HCT116 (cell line): ENCODE data around the gene GRM3. TPM values are rescaled to one million over a fixed set of nuclear protein-coding genes. Genes with fewer than 3 reads are reported as not detected.

ENCODE experiments used
- ATAC-seq: fragments of 200-7000 bp; cut with Tn5 transposase; 2 replicates; pipeline ENCODE4 v1.9.1; 2020; ENCODE audit warnings: mild to moderate bottlenecking, moderate library complexity
- BruUV-seq: library from RNA; stranded (reverse); fragments of 400-500 nt; replicated peaks from 2 replicates; lab custom pipeline; 2021; lab: Mats Ljungman, UMichigan
- CTCF ChIA-PET: fragments of 300-600 bp; sonication (Branson Sonifier 250); formaldehyde crosslinking; loops from one replicate; lab custom pipeline; 2021; ENCODE audit warnings: antibody characterized with exemption; lab: Charles Lee
- POLR2A ChIA-PET: fragments of 300-600, 350-600 bp; sonication (Branson Sonifier 250); formaldehyde crosslinking; loops from one replicate; lab custom pipeline; 2021; ENCODE audit warnings: antibody characterized with exemption; lab: Charles Lee
- RAD21 ChIA-PET, 2 experiments: fragments of 300-600 bp; sonication (Branson Sonifier 250); formaldehyde crosslinking; loops; one replicate each; lab custom pipeline; 2023; ENCODE audit warnings: low total read pairs in 2 of 2; ENCODE audit not compliant: uncharacterized antibody in 2 of 2, unreplicated experiment in 2 of 2, low non-redundant PET in 1 of 2; lab: Charles Lee
- DNase-seq: peaks from one replicate; pipeline ENCODE4 v3.0.0-alpha.2; 2010; ENCODE audit warnings: low read depth, low spot score
- H2AFZ ChIP-seq: fragments of 200-600 bp; shearing (Covaris generic), sonication (generic); 2 replicates; pipeline ENCODE4 v1.6.1; 2017; ENCODE audit warnings: low read depth, mixed run types, mixed read lengths, antibody characterized with exemption, low read length; ENCODE audit not compliant: poor library complexity, severe bottlenecking
- H3K27ac ChIP-seq: 2 replicates; pipeline ENCODE4 v1.5.1; 2012; ENCODE audit warnings: low read depth, low read length
- H3K27me3 ChIP-seq: fragments of 200-600 bp; sonication (generic); 2 replicates; pipeline ENCODE4 v1.6.1; 2016; ENCODE audit warnings: mixed run types, low read length, mixed read lengths; ENCODE audit not compliant: insufficient read depth
- H3K36me3 ChIP-seq, 2 experiments: fragments of 200-500 bp in 1 of 2; fragments of 200-600 bp in 1 of 2; sonication (Bioruptor generic) in 1 of 2; sonication (generic) in 1 of 2; 2 replicates each; pipeline versions ENCODE4 v1.5.1 to v1.6.1; 2014 to 2016; ENCODE audit warnings: low read length in 2 of 2, inconsistent platforms in 1 of 2, mixed read lengths in 1 of 2, mixed run types in 1 of 2; ENCODE audit not compliant: insufficient read depth in 2 of 2, control insufficient read depth in 1 of 2
- H3K4me1 ChIP-seq, 2 experiments: fragments of 200-600 bp in 1 of 2; sonication (generic) in 1 of 2; 2 replicates each; pipeline versions ENCODE4 v1.5.1 to v1.6.1; 2012 to 2017; ENCODE audit warnings: low read length in 2 of 2, inconsistent platforms in 1 of 2, mild to moderate bottlenecking in 1 of 2, mixed read lengths in 1 of 2, mixed run types in 1 of 2, moderate library complexity in 1 of 2; ENCODE audit not compliant: insufficient read depth in 2 of 2, control insufficient read depth in 1 of 2
- H3K4me2 ChIP-seq: fragments of 200-600 bp; sonication (generic); 2 replicates; pipeline ENCODE4 v1.6.1; 2017; ENCODE audit warnings: mixed run types, low read length, mixed read lengths
- H3K4me3 ChIP-seq, 2 experiments: fragments of 200-600 bp in 1 of 2; sonication (generic) in 1 of 2; replicated peaks in 1 of 2; 2 replicates each; pipeline ENCODE4 v1.5.1; 2011 to 2016; ENCODE audit warnings: low read length in 2 of 2, control low read depth in 1 of 2, low read depth in 1 of 2, mild to moderate bottlenecking in 1 of 2, mixed read lengths in 1 of 2, mixed run types in 1 of 2
- H3K79me2 ChIP-seq: fragments of 200-600 bp; sonication (generic); 2 replicates; pipeline ENCODE4 v1.6.1; 2017; ENCODE audit warnings: mild to moderate bottlenecking, mixed run types, low read length, moderate library complexity, mixed read lengths; ENCODE audit not compliant: insufficient read depth
- H3K9ac ChIP-seq: fragments of 200-600 bp; sonication (generic); 2 replicates; pipeline ENCODE4 v1.6.1; 2016; ENCODE audit warnings: low read length, mixed read lengths
- H3K9me2 ChIP-seq: fragments of 200-600 bp; sonication (generic), shearing (Covaris generic); 2 replicates; pipeline ENCODE4 v1.6.1; 2017; ENCODE audit warnings: mixed run types, mild to moderate bottlenecking, moderate library complexity; ENCODE audit not compliant: insufficient read depth
- H3K9me3 ChIP-seq, 2 experiments: fragments of 200-500 bp in 1 of 2; fragments of 200-600 bp in 1 of 2; sonication (Bioruptor generic) in 1 of 2; sonication (generic) in 1 of 2; 2 replicates each; pipeline ENCODE4 v1.6.1; 2014 to 2017; ENCODE audit warnings: low read length in 2 of 2, mixed read lengths in 2 of 2, inconsistent platforms in 1 of 2, low read depth in 1 of 2, mild to moderate bottlenecking in 1 of 2, mixed run types in 1 of 2, moderate library complexity in 1 of 2; ENCODE audit not compliant: control insufficient read depth in 1 of 2, insufficient read depth in 1 of 2
- H4K20me1 ChIP-seq: fragments of 200-600 bp; sonication (generic), shearing (Covaris generic); 2 replicates; pipeline ENCODE4 v1.6.1; 2017; ENCODE audit warnings: mixed run types, mild to moderate bottlenecking, moderate library complexity; ENCODE audit not compliant: insufficient read depth
- EGR1 ChIP-seq: IDR thresholded peaks from 2 replicates; pipeline ENCODE4 v1.6.1; 2012; ENCODE audit warnings: low read depth
- ELF1 ChIP-seq: IDR thresholded peaks from 2 replicates; pipeline ENCODE4 v1.6.1; 2012; ENCODE audit warnings: low read depth, borderline replicate concordance
- EZH2 ChIP-seq: fragments of 200-600 bp; sonication (generic); IDR thresholded peaks from 2 replicates; pipeline ENCODE4 v1.6.1; 2017; ENCODE audit warnings: antibody characterized with exemption, mixed run types
- JUND ChIP-seq: IDR thresholded peaks from 2 replicates; pipeline ENCODE4 v1.6.1; 2012
- POLR2AphosphoS5 ChIP-seq: IDR thresholded peaks from 2 replicates; pipeline ENCODE4 v1.6.1; 2011; ENCODE audit warnings: mild to moderate bottlenecking, low read depth, low read length, moderate library complexity
- SIN3A ChIP-seq: IDR thresholded peaks from 2 replicates; pipeline ENCODE4 v1.6.1; 2012; ENCODE audit warnings: low read depth
- SP1 ChIP-seq: IDR thresholded peaks from 2 replicates; pipeline ENCODE4 v1.6.1; 2012; ENCODE audit warnings: low read depth
- TCF7L2 ChIP-seq: IDR thresholded peaks from 2 replicates; pipeline ENCODE4 v1.7.0; 2011; ENCODE audit warnings: borderline replicate concordance, inconsistent platforms; ENCODE audit not compliant: insufficient read depth, insufficient read length; ENCODE audit errors: extremely low read depth
- YY1 ChIP-seq: IDR thresholded peaks from 2 replicates; pipeline ENCODE4 v1.6.1; 2011; ENCODE audit warnings: low read length, low read depth, moderate library complexity, mild to moderate bottlenecking; ENCODE audit not compliant: insufficient replicate concordance; ENCODE audit errors: extremely low read depth
- ZFX ChIP-seq: fragments of 450-650 bp; IDR thresholded peaks from 2 replicates; pipeline ENCODE4 v1.6.1; 2017
- ZNF274 ChIP-seq: fragments of 200-500 bp; sonication (Bioruptor generic); IDR thresholded peaks from 2 replicates; pipeline ENCODE4 v1.6.1; 2014; ENCODE audit warnings: mild to moderate bottlenecking, low read depth, low read length, inconsistent platforms
- intact Hi-C: fragments of 100-400 bp; cut with micrococcal nuclease; formaldehyde crosslinking; loops from 2 replicates; pipeline ENCODE4 v1.10.0; 2022
- total RNA-seq: library from RNA; stranded (reverse); gene quantifications from one replicate; pipeline ENCODE4 v1.2.1, GENCODE V29; 2021; ENCODE audit not compliant: unreplicated experiment
- TF ChIP-seq, protein P1 (sequence below): IDR thresholded peaks from 2 replicates; pipeline ENCODE4 v1.6.1; 2012; ENCODE audit warnings: low read depth
- TF ChIP-seq, protein P2 (sequence below): IDR thresholded peaks from 2 replicates; pipeline ENCODE4 v1.6.1; 2012

Gene GRM3
- total RNA-seq, 1 experiment from 2014 or later: not detected

DNA sequence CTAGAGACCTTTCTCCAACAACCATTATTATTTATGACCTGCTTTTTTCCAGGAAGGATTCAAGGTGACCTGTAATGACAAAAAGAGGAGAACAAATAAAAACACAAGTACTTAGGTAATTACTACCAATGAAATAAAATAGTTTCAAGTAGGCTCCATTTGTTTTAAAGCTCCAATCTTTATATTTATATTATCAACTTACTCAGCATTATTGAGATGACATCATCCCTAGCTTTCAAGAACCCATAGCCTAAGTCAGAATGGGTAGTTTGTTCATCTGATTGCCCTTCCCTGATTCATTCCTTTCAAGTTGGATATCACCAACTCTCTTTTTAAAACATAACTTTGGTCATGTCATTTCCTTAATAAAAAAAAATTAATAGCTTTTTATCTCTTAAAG is 131.5 kb downstream of the GRM3 start:
- H3K27ac ChIP-seq: no peak overlapping the region
- no peak overlapping the region for H3K9ac ChIP-seq
- ChIA-PET CTCF (no interaction called here), POLR2A (no interaction called here), RAD21 (no interaction called here)
- intact Hi-C loops: no loop called here
- no peaks in the 10 kb centered on the region for H3K36me3 ChIP-seq
- no peaks in the 10 kb centered on the region for H3K79me2 ChIP-seq
- no peak overlapping the region for H3K4me2 ChIP-seq
- H3K4me1 ChIP-seq: no peaks in the 10 kb centered on the region
- 0 out of 2 replicates have a peak, but pooled peaks cover 5% of the 10 kb centered on the region for H3K27me3 ChIP-seq
- H2AFZ ChIP-seq: no peak overlapping the region
- no peak overlapping the region for H3K4me3 ChIP-seq
- H4K20me1 ChIP-seq: no peaks in the 10 kb centered on the region
- no peak for DNase-seq
- no peaks in the 10 kb centered on the region for H3K9me2 ChIP-seq
- no peaks in the 10 kb centered on the region for H3K9me3 ChIP-seq
- no peak for ATAC-seq
- TF ChIP-seq EGR1 (no peak), ELF1 (no peak), EZH2 (no peak), JUND (no peak), ZFX (no peak), ZNF274 (no peak), YY1 (no peak), SP1 (no peak), SIN3A (no peak), TCF7L2 (no peak), POLR2AphosphoS5 (no peak)
- TF ChIP-seq, protein P1, sequence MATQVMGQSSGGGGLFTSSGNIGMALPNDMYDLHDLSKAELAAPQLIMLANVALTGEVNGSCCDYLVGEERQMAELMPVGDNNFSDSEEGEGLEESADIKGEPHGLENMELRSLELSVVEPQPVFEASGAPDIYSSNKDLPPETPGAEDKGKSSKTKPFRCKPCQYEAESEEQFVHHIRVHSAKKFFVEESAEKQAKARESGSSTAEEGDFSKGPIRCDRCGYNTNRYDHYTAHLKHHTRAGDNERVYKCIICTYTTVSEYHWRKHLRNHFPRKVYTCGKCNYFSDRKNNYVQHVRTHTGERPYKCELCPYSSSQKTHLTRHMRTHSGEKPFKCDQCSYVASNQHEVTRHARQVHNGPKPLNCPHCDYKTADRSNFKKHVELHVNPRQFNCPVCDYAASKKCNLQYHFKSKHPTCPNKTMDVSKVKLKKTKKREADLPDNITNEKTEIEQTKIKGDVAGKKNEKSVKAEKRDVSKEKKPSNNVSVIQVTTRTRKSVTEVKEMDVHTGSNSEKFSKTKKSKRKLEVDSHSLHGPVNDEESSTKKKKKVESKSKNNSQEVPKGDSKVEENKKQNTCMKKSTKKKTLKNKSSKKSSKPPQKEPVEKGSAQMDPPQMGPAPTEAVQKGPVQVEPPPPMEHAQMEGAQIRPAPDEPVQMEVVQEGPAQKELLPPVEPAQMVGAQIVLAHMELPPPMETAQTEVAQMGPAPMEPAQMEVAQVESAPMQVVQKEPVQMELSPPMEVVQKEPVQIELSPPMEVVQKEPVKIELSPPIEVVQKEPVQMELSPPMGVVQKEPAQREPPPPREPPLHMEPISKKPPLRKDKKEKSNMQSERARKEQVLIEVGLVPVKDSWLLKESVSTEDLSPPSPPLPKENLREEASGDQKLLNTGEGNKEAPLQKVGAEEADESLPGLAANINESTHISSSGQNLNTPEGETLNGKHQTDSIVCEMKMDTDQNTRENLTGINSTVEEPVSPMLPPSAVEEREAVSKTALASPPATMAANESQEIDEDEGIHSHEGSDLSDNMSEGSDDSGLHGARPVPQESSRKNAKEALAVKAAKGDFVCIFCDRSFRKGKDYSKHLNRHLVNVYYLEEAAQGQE: no peak
- TF ChIP-seq, protein P2, sequence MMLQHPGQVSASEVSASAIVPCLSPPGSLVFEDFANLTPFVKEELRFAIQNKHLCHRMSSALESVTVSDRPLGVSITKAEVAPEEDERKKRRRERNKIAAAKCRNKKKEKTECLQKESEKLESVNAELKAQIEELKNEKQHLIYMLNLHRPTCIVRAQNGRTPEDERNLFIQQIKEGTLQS: no peak
- no TSS peak for BruUV-seq
